GM10847 (cell line): ENCODE results near the gene LALBA.

Experiments used
- POLR2A ChIP-seq: IDR thresholded peaks from 2 replicates; pipeline ENCODE4 v1.6.1; 2011; ENCODE audit not compliant: insufficient read length; ENCODE audit errors: extremely low read depth

The LALBA gene

GRCh38 chr12:48569946-48570345 lies at the start of gene LALBA:
Gene LALBA, minus strand, starts transcription at chr12:48570046. Its CDS starts 26 bp downstream, at chr12:48570020.
- no peak for TF ChIP-seq POLR2A

GRCh38 chr12:48618541-48618940 lies 48.7 kb upstream of the LALBA start:
- no peak for TF ChIP-seq POLR2A

- TF ChIP-seq POLR2A: no peak
Observed at GRCh38 chr12:48615681-48616080, 45.8 kb upstream of the LALBA start.

- TF ChIP-seq POLR2A: no peak
Observed at GRCh38 chr12:48613321-48613720, 43.5 kb upstream of the LALBA start.

GRCh38 chr12:48602192-48602989 lies 32.5 kb upstream of the LALBA start:
- TF ChIP-seq POLR2A: no peak

- TF ChIP-seq POLR2A: no peak
Observed at GRCh38 chr12:48601013-48601756, 31.3 kb upstream of the LALBA start.

- no peak for TF ChIP-seq POLR2A
Observed at GRCh38 chr12:48600552-48600951, 30.7 kb upstream of the LALBA start.

- no peak for TF ChIP-seq POLR2A
Observed at GRCh38 chr12:48592591-48593086, 22.8 kb upstream of the LALBA start.

GRCh38 chr12:48586361-48586760 lies 16.5 kb upstream of the LALBA start:
- TF ChIP-seq POLR2A: no peak

- no peak for TF ChIP-seq POLR2A
Observed at GRCh38 chr12:48583728-48584127, 13.9 kb upstream of the LALBA start.

GRCh38 chr12:48580831-48581230 lies 11.0 kb upstream of the LALBA start:
- no peak for TF ChIP-seq POLR2A

GRCh38 chr12:48572326-48572725 lies 2.5 kb upstream of the LALBA start:
- TF ChIP-seq POLR2A: no peak

- TF ChIP-seq POLR2A: no peak
Observed at GRCh38 chr12:48567731-48568130, 2.1 kb downstream of the LALBA start.

GRCh38 chr12:48557919-48558318 lies 11.9 kb downstream of the LALBA start:
- TF ChIP-seq POLR2A: no peak

- TF ChIP-seq POLR2A: no peak
Observed at GRCh38 chr12:48556631-48557030, 13.2 kb downstream of the LALBA start.

GRCh38 chr12:48545833-48546469 lies 23.9 kb downstream of the LALBA start:
- TF ChIP-seq POLR2A: no peak
